ENCODE results near the gene MCF2L2.
"Not testable (repeated sequence)": the region's sequence is repeated elsewhere in the genome, so short reads cannot be mapped to it uniquely, and the experiment has no call there.

Gene MCF2L2

GRCh38 chr3:183193762-183194689 lies 234.4 kb downstream of the MCF2L2 start:
- DNase-seq, result no peak

GRCh38 chr3:183192650-183193300 lies 235.6 kb downstream of the MCF2L2 start:
- no peak for DNase-seq

GRCh38 chr3:183189641-183190040 lies 238.8 kb downstream of the MCF2L2 start:
- DNase-seq, result no peak

GRCh38 chr3:183188895-183189462 lies 239.4 kb downstream of the MCF2L2 start:
- DNase-seq, result peak; percentile 48

- DNase-seq, result no peak
These were observed 242.7 kb downstream of the MCF2L2 start for GRCh38 chr3:183185696-183186095.

GRCh38 chr3:183182732-183183610 lies 245.4 kb downstream of the MCF2L2 start:
- no peak for DNase-seq

- no peak for DNase-seq
These were observed 246.3 kb downstream of the MCF2L2 start for GRCh38 chr3:183182073-183182472.

- no peak for DNase-seq
These were observed 246.8 kb downstream of the MCF2L2 start for GRCh38 chr3:183181606-183182005.

- no peak for DNase-seq
These were observed 247.6 kb downstream of the MCF2L2 start for GRCh38 chr3:183180784-183181295.

- no peak for DNase-seq
These were observed 248.2 kb downstream of the MCF2L2 start for GRCh38 chr3:183180110-183180783.

- not testable (repeated sequence) for DNase-seq
These were observed 248.9 kb downstream of the MCF2L2 start for GRCh38 chr3:183179550-183179908.

GRCh38 chr3:183178833-183179549 lies 249.4 kb downstream of the MCF2L2 start:
- peak; percentile 42 for DNase-seq

GRCh38 chr3:183178512-183178832 lies 249.9 kb downstream of the MCF2L2 start:
- no peak for DNase-seq

GRCh38 chr3:183172051-183172639 lies 256.3 kb downstream of the MCF2L2 start:
- DNase-seq, result no peak

- DNase-seq, result not testable (repeated sequence)
These were observed 260.4 kb downstream of the MCF2L2 start for GRCh38 chr3:183167975-183168374.

GRCh38 chr3:183163563-183163962 lies 264.9 kb downstream of the MCF2L2 start:
- no peak for DNase-seq

- DNase-seq, result peak; percentile 24
These were observed 266.7 kb downstream of the MCF2L2 start for GRCh38 chr3:183161552-183162336.

- no peak for DNase-seq
These were observed 267.8 kb downstream of the MCF2L2 start for GRCh38 chr3:183160616-183161015.

- DNase-seq, result no peak
These were observed 269.1 kb downstream of the MCF2L2 start for GRCh38 chr3:183159333-183159732.

- DNase-seq, result no peak
These were observed 269.8 kb downstream of the MCF2L2 start for GRCh38 chr3:183158551-183159006.
